ENCODE data around the gene NAA50. TPM values are rescaled to one million over a fixed set of nuclear protein-coding genes. Genes with fewer than 3 reads are reported as not detected.

Gene NAA50
- total and polyA plus RNA-seq, 2 experiments from 2014 or later: 103 to 260 TPM

DNA sequence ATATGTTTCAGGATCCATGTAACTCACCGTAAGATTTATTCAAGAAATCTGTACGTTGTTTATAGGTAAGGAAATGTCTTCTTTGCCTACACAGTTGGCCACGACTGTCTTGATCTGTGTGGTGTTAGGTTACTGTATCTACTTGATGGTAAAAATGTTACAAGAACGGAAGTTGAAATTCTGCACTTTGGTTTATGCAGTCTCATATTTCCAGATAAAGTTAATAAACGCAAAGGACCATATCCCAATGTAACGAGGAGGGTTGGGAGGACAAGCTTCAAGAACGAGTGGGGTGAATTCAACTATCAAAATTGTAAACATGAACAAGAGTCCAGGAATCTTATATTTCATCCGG lies 50.6 kb downstream of the NAA50 start:
- Histone ChIP-seq H3K27me3 (ENCODE audit: insufficient read depth) (no peaks in the 10 kb centered on the region), H2AFZ (peak overlapping the region; percentile 75; the same call in 1 of the 2 replicates), H4K20me1 (replicated peaks; ENCODE audit: insufficient read depth) (no peaks in the 10 kb centered on the region), H3K36me3 (ENCODE audit: insufficient read depth) (no peaks in the 10 kb centered on the region), H3K4me2 (peak overlapping the region; percentile 97), H3K4me3 (peak overlapping the region; percentile 90), H3F3A (replicated peaks; ENCODE audit: low read depth) (no peaks in the 10 kb centered on the region; the same call in 1 of the 2 replicates), H3K9me2 (ENCODE audit: insufficient read depth) (no peaks in the 10 kb centered on the region), H3K4me1 (ENCODE audit: insufficient read depth) (peaks cover 18% of the 10 kb centered on the region), H3K79me2 (replicated peaks; ENCODE audit: insufficient read depth) (peaks cover 50% of the 10 kb centered on the region), H3K27ac (ENCODE audit: low read depth) (peak overlapping the region; percentile 95)
- TF ChIP-seq, protein P1, sequence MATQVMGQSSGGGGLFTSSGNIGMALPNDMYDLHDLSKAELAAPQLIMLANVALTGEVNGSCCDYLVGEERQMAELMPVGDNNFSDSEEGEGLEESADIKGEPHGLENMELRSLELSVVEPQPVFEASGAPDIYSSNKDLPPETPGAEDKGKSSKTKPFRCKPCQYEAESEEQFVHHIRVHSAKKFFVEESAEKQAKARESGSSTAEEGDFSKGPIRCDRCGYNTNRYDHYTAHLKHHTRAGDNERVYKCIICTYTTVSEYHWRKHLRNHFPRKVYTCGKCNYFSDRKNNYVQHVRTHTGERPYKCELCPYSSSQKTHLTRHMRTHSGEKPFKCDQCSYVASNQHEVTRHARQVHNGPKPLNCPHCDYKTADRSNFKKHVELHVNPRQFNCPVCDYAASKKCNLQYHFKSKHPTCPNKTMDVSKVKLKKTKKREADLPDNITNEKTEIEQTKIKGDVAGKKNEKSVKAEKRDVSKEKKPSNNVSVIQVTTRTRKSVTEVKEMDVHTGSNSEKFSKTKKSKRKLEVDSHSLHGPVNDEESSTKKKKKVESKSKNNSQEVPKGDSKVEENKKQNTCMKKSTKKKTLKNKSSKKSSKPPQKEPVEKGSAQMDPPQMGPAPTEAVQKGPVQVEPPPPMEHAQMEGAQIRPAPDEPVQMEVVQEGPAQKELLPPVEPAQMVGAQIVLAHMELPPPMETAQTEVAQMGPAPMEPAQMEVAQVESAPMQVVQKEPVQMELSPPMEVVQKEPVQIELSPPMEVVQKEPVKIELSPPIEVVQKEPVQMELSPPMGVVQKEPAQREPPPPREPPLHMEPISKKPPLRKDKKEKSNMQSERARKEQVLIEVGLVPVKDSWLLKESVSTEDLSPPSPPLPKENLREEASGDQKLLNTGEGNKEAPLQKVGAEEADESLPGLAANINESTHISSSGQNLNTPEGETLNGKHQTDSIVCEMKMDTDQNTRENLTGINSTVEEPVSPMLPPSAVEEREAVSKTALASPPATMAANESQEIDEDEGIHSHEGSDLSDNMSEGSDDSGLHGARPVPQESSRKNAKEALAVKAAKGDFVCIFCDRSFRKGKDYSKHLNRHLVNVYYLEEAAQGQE (IDR thresholded peaks at IDR 0.05; ENCODE audit: unreplicated experiment): no peak
- TF ChIP-seq EZH2phosphoT487 (IDR thresholded peaks at IDR 0.05; ENCODE audit: unreplicated experiment): no peak
- no peak for TF ChIP-seq ZNF331 (CRISPR knock-in tag; IDR thresholded peaks at IDR 0.05; ENCODE audit: low read depth)
- TF ChIP-seq NANOG (IDR thresholded peaks at IDR 0.05; ENCODE audit: borderline replicate concordance): no peak
- no peak for TF ChIP-seq CREB1 (CRISPR knock-in tag; IDR thresholded peaks at IDR 0.05; ENCODE audit: low read depth)
- TF ChIP-seq POLR2AphosphoS5 (IDR thresholded peaks at IDR 0.05; ENCODE audit: low read depth): no peak
- TF ChIP-seq STAT1 (IDR thresholded peaks at IDR 0.05; ENCODE audit: unreplicated experiment): no peak
- TF ChIP-seq EZH2 (IDR thresholded peaks at IDR 0.05; ENCODE audit: low read depth, unreplicated experiment): no peak
- TF ChIP-seq, protein P2, sequence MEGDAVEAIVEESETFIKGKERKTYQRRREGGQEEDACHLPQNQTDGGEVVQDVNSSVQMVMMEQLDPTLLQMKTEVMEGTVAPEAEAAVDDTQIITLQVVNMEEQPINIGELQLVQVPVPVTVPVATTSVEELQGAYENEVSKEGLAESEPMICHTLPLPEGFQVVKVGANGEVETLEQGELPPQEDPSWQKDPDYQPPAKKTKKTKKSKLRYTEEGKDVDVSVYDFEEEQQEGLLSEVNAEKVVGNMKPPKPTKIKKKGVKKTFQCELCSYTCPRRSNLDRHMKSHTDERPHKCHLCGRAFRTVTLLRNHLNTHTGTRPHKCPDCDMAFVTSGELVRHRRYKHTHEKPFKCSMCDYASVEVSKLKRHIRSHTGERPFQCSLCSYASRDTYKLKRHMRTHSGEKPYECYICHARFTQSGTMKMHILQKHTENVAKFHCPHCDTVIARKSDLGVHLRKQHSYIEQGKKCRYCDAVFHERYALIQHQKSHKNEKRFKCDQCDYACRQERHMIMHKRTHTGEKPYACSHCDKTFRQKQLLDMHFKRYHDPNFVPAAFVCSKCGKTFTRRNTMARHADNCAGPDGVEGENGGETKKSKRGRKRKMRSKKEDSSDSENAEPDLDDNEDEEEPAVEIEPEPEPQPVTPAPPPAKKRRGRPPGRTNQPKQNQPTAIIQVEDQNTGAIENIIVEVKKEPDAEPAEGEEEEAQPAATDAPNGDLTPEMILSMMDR (conservative IDR thresholded peaks at IDR 0.05; ENCODE audit: low read depth in 2 of 2): no peak
- TF ChIP-seq, protein P3, sequence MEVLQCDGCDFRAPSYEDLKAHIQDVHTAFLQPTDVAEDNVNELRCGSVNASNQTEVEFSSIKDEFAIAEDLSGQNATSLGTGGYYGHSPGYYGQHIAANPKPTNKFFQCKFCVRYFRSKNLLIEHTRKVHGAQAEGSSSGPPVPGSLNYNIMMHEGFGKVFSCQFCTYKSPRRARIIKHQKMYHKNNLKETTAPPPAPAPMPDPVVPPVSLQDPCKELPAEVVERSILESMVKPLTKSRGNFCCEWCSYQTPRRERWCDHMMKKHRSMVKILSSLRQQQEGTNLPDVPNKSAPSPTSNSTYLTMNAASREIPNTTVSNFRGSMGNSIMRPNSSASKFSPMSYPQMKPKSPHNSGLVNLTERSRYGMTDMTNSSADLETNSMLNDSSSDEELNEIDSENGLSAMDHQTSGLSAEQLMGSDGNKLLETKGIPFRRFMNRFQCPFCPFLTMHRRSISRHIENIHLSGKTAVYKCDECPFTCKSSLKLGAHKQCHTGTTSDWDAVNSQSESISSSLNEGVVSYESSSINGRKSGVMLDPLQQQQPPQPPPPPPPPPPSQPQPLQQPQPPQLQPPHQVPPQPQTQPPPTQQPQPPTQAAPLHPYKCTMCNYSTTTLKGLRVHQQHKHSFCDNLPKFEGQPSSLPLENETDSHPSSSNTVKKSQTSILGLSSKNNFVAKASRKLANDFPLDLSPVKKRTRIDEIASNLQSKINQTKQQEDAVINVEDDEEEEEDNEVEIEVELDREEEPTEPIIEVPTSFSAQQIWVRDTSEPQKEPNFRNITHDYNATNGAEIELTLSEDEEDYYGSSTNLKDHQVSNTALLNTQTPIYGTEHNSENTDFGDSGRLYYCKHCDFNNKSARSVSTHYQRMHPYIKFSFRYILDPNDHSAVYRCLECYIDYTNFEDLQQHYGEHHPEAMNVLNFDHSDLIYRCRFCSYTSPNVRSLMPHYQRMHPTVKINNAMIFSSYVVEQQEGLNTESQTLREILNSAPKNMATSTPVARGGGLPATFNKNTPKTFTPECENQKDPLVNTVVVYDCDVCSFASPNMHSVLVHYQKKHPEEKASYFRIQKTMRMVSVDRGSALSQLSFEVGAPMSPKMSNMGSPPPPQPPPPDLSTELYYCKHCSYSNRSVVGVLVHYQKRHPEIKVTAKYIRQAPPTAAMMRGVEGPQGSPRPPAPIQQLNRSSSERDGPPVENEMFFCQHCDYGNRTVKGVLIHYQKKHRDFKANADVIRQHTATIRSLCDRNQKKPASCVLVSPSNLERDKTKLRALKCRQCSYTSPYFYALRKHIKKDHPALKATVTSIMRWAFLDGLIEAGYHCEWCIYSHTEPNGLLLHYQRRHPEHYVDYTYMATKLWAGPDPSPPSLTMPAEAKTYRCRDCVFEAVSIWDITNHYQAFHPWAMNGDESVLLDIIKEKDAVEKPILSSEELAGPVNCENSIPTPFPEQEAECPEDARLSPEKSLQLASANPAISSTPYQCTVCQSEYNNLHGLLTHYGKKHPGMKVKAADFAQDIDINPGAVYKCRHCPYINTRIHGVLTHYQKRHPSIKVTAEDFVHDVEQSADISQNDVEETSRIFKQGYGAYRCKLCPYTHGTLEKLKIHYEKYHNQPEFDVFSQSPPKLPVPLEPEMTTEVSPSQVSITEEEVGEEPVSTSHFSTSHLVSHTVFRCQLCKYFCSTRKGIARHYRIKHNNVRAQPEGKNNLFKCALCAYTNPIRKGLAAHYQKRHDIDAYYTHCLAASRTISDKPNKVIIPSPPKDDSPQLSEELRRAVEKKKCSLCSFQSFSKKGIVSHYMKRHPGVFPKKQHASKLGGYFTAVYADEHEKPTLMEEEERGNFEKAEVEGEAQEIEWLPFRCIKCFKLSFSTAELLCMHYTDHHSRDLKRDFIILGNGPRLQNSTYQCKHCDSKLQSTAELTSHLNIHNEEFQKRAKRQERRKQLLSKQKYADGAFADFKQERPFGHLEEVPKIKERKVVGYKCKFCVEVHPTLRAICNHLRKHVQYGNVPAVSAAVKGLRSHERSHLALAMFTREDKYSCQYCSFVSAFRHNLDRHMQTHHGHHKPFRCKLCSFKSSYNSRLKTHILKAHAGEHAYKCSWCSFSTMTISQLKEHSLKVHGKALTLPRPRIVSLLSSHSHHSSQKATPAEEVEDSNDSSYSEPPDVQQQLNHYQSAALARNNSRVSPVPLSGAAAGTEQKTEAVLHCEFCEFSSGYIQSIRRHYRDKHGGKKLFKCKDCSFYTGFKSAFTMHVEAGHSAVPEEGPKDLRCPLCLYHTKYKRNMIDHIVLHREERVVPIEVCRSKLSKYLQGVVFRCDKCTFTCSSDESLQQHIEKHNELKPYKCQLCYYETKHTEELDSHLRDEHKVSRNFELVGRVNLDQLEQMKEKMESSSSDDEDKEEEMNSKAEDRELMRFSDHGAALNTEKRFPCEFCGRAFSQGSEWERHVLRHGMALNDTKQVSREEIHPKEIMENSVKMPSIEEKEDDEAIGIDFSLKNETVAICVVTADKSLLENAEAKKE (CRISPR knock-in tag; IDR thresholded peaks at IDR 0.05): no peak
- H3K4me3 Mint-ChIP-seq: peak overlapping the region; percentile 97
- no peaks in the 10 kb centered on the region for H3K9me3 Mint-ChIP-seq
- peaks cover 3% of the 10 kb centered on the region; the same call in 1 of the 3 replicates for H3K36me3 Mint-ChIP-seq (ENCODE audit: low read depth)
- peak overlapping the region; percentile 88 for H3K27ac Mint-ChIP-seq
- DNase-seq (ENCODE audit: low spot score) (no peak), ATAC-seq (no peak)
- H3K27me3 Mint-ChIP-seq (ENCODE audit: insufficient read depth, low read depth, poor library complexity): peaks cover 2% of the 10 kb centered on the region
- peaks cover 13% of the 10 kb centered on the region for H3K4me1 Mint-ChIP-seq

Measured in GM23338 (cell line).